CD4-positive, alpha-beta memory T cell (primary cell): ENCODE results near the gene DNAJB4. TPM values are rescaled to one million over a fixed set of nuclear protein-coding genes. Genes with fewer than 3 reads are reported as not detected.

Experiments used
- CTCF ChIA-PET: fragments of 350-600 bp; sonication (Branson Sonifier 250); formaldehyde crosslinking; loops from one replicate; lab custom pipeline; 2021; ENCODE audit warnings: inconsistent platforms; ENCODE audit not compliant: partially characterized antibody; lab: Charles Lee
- POLR2A ChIA-PET: fragments of 350-600 bp; sonication (Branson Sonifier 250); formaldehyde crosslinking; loops from one replicate; lab custom pipeline; 2021; ENCODE audit not compliant: partially characterized antibody; lab: Charles Lee
- DNase-seq, 5 donors: peaks; one replicate each; pipeline versions ENCODE4 v3.0.0 to v3.0.0-alpha.2; 2020 to 2022; ENCODE audit warnings: mixed read lengths in 1 of 5
- H3K27ac ChIP-seq: one replicate; pipeline ENCODE4 v1.7.0; 2013; ENCODE audit warnings: low read depth, low read length
- H3K27me3 ChIP-seq: 2 replicates; pipeline ENCODE4 v1.7.0; 2013; ENCODE audit warnings: mild to moderate bottlenecking, low read length, moderate library complexity; ENCODE audit not compliant: insufficient read depth
- H3K36me3 ChIP-seq: 2 replicates; pipeline ENCODE4 v1.7.0; 2013; ENCODE audit warnings: mild to moderate bottlenecking, low read length, moderate library complexity; ENCODE audit not compliant: insufficient read depth
- H3K4me1 ChIP-seq: 2 replicates; pipeline ENCODE4 v1.7.0; 2013; ENCODE audit warnings: mild to moderate bottlenecking, low read length, moderate library complexity; ENCODE audit not compliant: insufficient read depth
- H3K4me3 ChIP-seq, 2 donors: one replicate each; pipeline ENCODE4 v1.7.0; 2013; ENCODE audit warnings: low read length in 2 of 2, mild to moderate bottlenecking in 1 of 2
- H3K9me3 ChIP-seq, 2 donors: one replicate each; pipeline ENCODE4 v1.7.0; 2013; ENCODE audit warnings: low read length in 2 of 2, control low read depth in 1 of 2; ENCODE audit not compliant: control insufficient read depth in 1 of 2
- H3K27ac Mint-ChIP-seq, 7 donors: one replicate each; pipeline ENCODE4 v1.8.0; 2020 to 2021; ENCODE audit warnings: mixed read lengths in 7 of 7, mild to moderate bottlenecking in 6 of 7, inconsistent platforms in 3 of 7, moderate library complexity in 3 of 7
- H3K27me3 Mint-ChIP-seq, 2 donors: one replicate each; pipeline ENCODE4 v1.8.0; 2020 to 2021; ENCODE audit warnings: mixed read lengths in 2 of 2
- H3K36me3 Mint-ChIP-seq, 2 donors: one replicate each; pipeline ENCODE4 v1.8.0; 2020 to 2021; ENCODE audit warnings: mixed read lengths in 2 of 2, inconsistent platforms in 1 of 2, mild to moderate bottlenecking in 1 of 2
- H3K4me1 Mint-ChIP-seq, 4 donors: one replicate each; pipeline ENCODE4 v1.8.0; 2020 to 2021; ENCODE audit warnings: mixed read lengths in 4 of 4, mild to moderate bottlenecking in 1 of 4
- H3K4me3 Mint-ChIP-seq, 8 donors: one replicate each; pipeline ENCODE4 v1.8.0; 2020 to 2021; ENCODE audit warnings: mixed read lengths in 8 of 8, mild to moderate bottlenecking in 7 of 8, moderate library complexity in 6 of 8, inconsistent platforms in 3 of 8
- H3K9me3 Mint-ChIP-seq, 8 donors: one replicate each; pipeline ENCODE4 v1.8.0; 2020 to 2021; ENCODE audit warnings: mixed read lengths in 8 of 8, mild to moderate bottlenecking in 5 of 8, inconsistent platforms in 3 of 8, moderate library complexity in 1 of 8
- intact Hi-C: fragments of 100-400 bp; cut with micrococcal nuclease; formaldehyde crosslinking; loops from one replicate; pipeline ENCODE4 v1.15.1; 2023
- polyA plus RNA-seq, 2 donors: library from polyadenylated mRNA; unstranded; fragments of 300-500 nt; fragmentation: Illumina TruSeq; gene quantifications; one replicate each; pipeline ENCODE4 v1.2.3, GENCODE V29; 2021
- total RNA-seq, 2 experiments: library from RNA; stranded (reverse); gene quantifications; one replicate each; pipeline ENCODE4 v1.2.3, GENCODE V29; 2021

DNAJB4 gene
- total RNA-seq (10 to 100 TPM; 15.5 to 18.3 TPM), polyA plus RNA-seq (1 to 10 TPM; 8.7 to 9.8 TPM)

DNA sequence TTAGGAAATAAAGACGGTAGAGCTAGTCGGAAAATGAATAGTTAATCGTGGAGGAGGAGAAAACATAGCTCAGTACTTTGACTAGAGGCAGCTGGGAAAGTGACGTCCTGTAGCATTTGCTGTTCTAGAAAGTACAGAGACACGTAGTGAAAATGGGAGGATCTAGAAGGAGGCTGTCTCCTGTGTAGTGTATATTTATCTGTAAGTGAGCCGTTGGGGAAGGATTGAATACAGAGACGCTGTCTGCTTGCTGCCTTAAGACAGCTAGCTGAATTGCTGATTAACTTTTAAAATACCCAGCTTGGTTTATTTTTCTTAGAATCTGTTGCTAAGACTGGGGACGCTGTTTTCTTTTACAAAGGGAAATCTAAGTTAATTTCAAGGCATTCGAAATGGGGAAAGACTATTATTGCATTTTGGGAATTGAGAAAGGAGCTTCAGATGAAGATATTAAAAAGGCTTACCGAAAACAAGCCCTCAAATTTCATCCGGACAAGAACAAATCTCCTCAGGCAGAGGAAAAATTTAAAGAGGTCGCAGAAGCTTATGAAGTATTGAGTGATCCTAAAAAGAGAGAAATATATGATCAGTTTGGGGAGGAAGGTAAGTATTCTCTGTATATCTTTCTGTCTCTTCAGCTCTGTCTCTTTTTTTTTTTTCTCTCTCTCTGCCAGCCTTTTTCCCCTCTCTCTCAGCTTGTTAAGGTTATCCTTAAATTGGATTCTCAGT is at the start of gene DNAJB4:
Gene DNAJB4 (plus strand): TSS at position 221 of the 729 bp plus-strand sequence. CDS start 172 bp downstream, at position 393.
- Histone ChIP-seq H3K36me3 (no peaks in the 10 kb centered on the region), H3K27me3 (no peaks in the 10 kb centered on the region), H3K4me3 (peak within 1 kb of the TSS; percentile 73 to 85), H3K27ac (peak within 1 kb of the TSS; percentile 72), H3K9me3 (no peaks in the 10 kb centered on the region), H3K4me1 (peaks cover 31% of the 10 kb centered on the region)
- POLR2A ChIA-PET = interaction anchor here (0.7 to 6.0 kb wide), 16 partner anchors 9 to 615 kb away, joined by 3 to 247 read pairs (median 4); partner anchors contain the start of genes FUBP1, IFI44L, MIGA1 and USP33
- Mint-ChIP-seq H3K9me3 (peaks cover 0 to 3% (median 0%) of the 10 kb centered on the region in 8 donors), H3K27me3 (no peaks in the 10 kb centered on the region), H3K4me1 (peaks cover 16 to 48% (median 26%) of the 10 kb centered on the region in 4 donors), H3K4me3 (peak within 1 kb of the TSS; percentile 78 to 95 (median 90)), H3K27ac (peak within 1 kb of the TSS; percentile 96 to 99 (median 98)), H3K36me3 (peaks cover 0 to 8% of the 10 kb centered on the region in 2 donors)
- DNase-seq = peak; percentile 80 to 90 (median 89)
- intact Hi-C loops = loop anchor here (1.0 to 2.0 kb wide), 4 partner anchors 26 to 322 kb away; partner anchors contain the start of genes FUBP1, USP33 and ZZZ3
- CTCF ChIA-PET = interaction anchor here (0.5 to 4.7 kb wide), 10 partner anchors 10 to 292 kb away, joined by 3 to 38 read pairs (median 4); partner anchors contain the start of gene FUBP1

GRCh38 chr1:77955709-77956108 is 49.0 kb upstream of the DNAJB4 start:
- intact Hi-C loops = no loop called here
- Histone ChIP-seq H3K27ac (no peak overlapping the region), H3K9me3 (no peaks in the 10 kb centered on the region), H3K4me3 (no peak overlapping the region), H3K4me1 (peaks cover 5% of the 10 kb centered on the region), H3K27me3 (no peaks in the 10 kb centered on the region), H3K36me3 (peaks cover 72% of the 10 kb centered on the region)
- H3K27ac Mint-ChIP-seq = peak overlapping the region in 2 of 7 donors; percentile 15 to 71
- no peak overlapping the region for H3K4me3 Mint-ChIP-seq
- no peak for DNase-seq
- peaks cover 51 to 80% of the 10 kb centered on the region in 2 donors for H3K36me3 Mint-ChIP-seq
- peaks cover 9 to 24% (median 20%) of the 10 kb centered on the region in 4 donors for H3K4me1 Mint-ChIP-seq
- ChIA-PET POLR2A (interaction anchor here (1.3 to 1.4 kb wide), 2 partner anchors 22 to 23 kb away, joined by 3 to 4 read pairs; partner anchors contain the start of gene FUBP1), CTCF (interaction anchor here (1.2 kb wide), 1 partner anchor 159 kb away, joined by 4 read pairs; no protein-coding TSS in a partner anchor)
- H3K27me3 Mint-ChIP-seq = no peaks in the 10 kb centered on the region
- peaks cover 0 to 1% (median 0%) of the 10 kb centered on the region in 8 donors for H3K9me3 Mint-ChIP-seq

DNA sequence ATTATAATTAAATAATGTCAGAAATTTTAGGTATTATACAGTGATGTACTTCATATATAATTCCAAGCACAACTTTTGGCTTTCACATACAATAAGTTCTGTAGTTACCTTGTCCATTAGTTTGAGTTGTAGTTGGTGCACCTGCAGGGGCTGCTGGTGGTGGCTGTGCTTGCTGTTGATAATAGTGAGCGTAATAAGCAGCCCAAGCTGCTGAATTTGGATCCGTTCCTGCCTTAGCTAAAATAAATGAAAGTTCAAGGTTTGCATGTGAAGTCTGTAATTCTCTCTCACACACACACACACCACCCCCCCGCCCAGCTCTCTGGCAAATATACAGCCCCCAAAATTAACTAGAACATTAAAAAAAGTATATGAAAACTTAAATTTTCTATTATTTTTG is 48.3 kb upstream of the DNAJB4 start:
- Histone ChIP-seq H3K36me3 (peaks cover 74% of the 10 kb centered on the region), H3K9me3 (no peaks in the 10 kb centered on the region), H3K4me3 (no peak overlapping the region), H3K27ac (no peak overlapping the region), H3K27me3 (no peaks in the 10 kb centered on the region), H3K4me1 (no peaks in the 10 kb centered on the region)
- peaks cover 0 to 1% (median 0%) of the 10 kb centered on the region in 8 donors for H3K9me3 Mint-ChIP-seq
- no peak overlapping the region for H3K4me3 Mint-ChIP-seq
- POLR2A ChIA-PET = interaction anchor here (1.3 to 1.8 kb wide), 2 partner anchors 9 to 22 kb away, joined by 4 to 5 read pairs; partner anchors contain the start of gene FUBP1
- DNase-seq = no peak
- H3K27ac Mint-ChIP-seq = peak overlapping the region in 1 of 7 donors; percentile 64
- H3K4me1 Mint-ChIP-seq = peaks cover 7 to 22% (median 17%) of the 10 kb centered on the region in 4 donors
- intact Hi-C loops = no loop called here
- H3K36me3 Mint-ChIP-seq = peaks cover 55 to 80% of the 10 kb centered on the region in 2 donors
- CTCF ChIA-PET = interaction anchor here (1.2 to 1.4 kb wide), 2 partner anchors 19 to 158 kb away, joined by 4 read pairs; no protein-coding TSS in a partner anchor
- no peaks in the 10 kb centered on the region for H3K27me3 Mint-ChIP-seq

DNA sequence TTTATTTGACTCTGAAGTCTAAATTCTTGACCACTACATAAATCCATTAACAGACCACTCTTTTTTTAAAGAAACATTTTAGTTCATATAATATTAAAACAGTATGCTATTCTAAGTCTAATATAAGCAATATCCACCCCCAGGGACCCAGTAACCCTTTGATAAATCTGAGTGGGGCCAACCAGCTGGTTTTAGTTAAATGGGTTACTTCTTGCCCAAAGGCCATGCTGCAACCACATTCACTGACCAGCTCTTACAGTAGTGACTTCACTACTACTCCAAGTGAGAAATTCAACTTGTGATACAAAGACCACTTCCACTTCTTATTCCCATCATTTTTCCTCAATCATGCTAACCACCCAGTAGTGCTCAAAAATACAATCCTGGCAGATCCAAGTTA is 46.3 kb upstream of the DNAJB4 start:
- no peaks in the 10 kb centered on the region for H3K27me3 Mint-ChIP-seq
- no peaks in the 10 kb centered on the region for H3K4me1 ChIP-seq
- ChIA-PET POLR2A (no interaction called here), CTCF (no interaction called here)
- H3K9me3 Mint-ChIP-seq = peaks cover 0 to 1% (median 0%) of the 10 kb centered on the region in 8 donors
- H3K27ac ChIP-seq = no peak overlapping the region
- no peak overlapping the region for H3K4me3 ChIP-seq
- no peak for DNase-seq
- peak overlapping the region in 1 of 8 donors; percentile 28 for H3K4me3 Mint-ChIP-seq
- intact Hi-C loops = no loop called here
- peaks cover 89% of the 10 kb centered on the region for H3K36me3 ChIP-seq
- no peaks in the 10 kb centered on the region for H3K27me3 ChIP-seq
- H3K4me1 Mint-ChIP-seq = peaks cover 15 to 21% (median 19%) of the 10 kb centered on the region in 4 donors
- no peaks in the 10 kb centered on the region for H3K9me3 ChIP-seq
- H3K36me3 Mint-ChIP-seq = peaks cover 63 to 82% of the 10 kb centered on the region in 2 donors
- peak overlapping the region in 5 of 7 donors; percentile 1 to 55 (median 28) for H3K27ac Mint-ChIP-seq

- Histone ChIP-seq H3K4me3 (no peak overlapping the region), H3K27me3 (no peaks in the 10 kb centered on the region), H3K4me1 (no peaks in the 10 kb centered on the region), H3K27ac (no peak overlapping the region), H3K9me3 (no peaks in the 10 kb centered on the region), H3K36me3 (peaks cover 91% of the 10 kb centered on the region)
- H3K36me3 Mint-ChIP-seq = peaks cover 65 to 82% of the 10 kb centered on the region in 2 donors
- DNase-seq = no peak
- peaks cover 16 to 21% (median 19%) of the 10 kb centered on the region in 4 donors for H3K4me1 Mint-ChIP-seq
- peak overlapping the region in 5 of 7 donors; percentile 1 to 55 (median 28) for H3K27ac Mint-ChIP-seq
- ChIA-PET CTCF (interaction anchor here (1.4 kb wide), 1 partner anchor 17 kb away, joined by 3 read pairs; no protein-coding TSS in a partner anchor), POLR2A (no interaction called here)
- H3K9me3 Mint-ChIP-seq = peaks cover 0 to 1% (median 0%) of the 10 kb centered on the region in 8 donors
- intact Hi-C loops = no loop called here
- H3K27me3 Mint-ChIP-seq = no peaks in the 10 kb centered on the region
- H3K4me3 Mint-ChIP-seq = peak overlapping the region in 1 of 8 donors; percentile 28
Observed at GRCh38 chr1:77958850-77959249, 45.9 kb upstream of the DNAJB4 start.

DNA sequence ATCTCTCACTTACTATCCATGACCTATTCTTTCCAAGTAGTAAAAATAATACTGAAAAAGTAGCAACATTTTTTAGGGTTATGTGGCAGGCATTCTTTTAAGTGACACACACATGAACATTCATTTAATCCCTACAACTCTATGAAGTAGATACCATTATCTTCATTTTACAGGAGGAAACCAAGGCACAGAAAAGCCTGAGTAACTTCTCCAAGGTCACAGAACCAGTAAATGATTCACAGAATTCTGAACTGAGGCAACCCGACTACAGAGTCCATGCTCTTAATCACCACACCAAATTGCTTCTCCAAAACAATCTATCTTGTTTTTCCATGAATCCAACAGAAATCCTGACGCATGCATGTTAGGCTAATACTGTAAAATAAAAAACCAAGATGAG is 43.3 kb upstream of the DNAJB4 start:
- no peaks in the 10 kb centered on the region for H3K27me3 Mint-ChIP-seq
- peaks cover 74 to 83% of the 10 kb centered on the region in 2 donors for H3K36me3 Mint-ChIP-seq
- peaks cover 16 to 27% (median 25%) of the 10 kb centered on the region in 4 donors for H3K4me1 Mint-ChIP-seq
- no peak for DNase-seq
- peaks cover 0 to 1% (median 0%) of the 10 kb centered on the region in 8 donors for H3K9me3 Mint-ChIP-seq
- H3K4me3 Mint-ChIP-seq = no peak overlapping the region
- Histone ChIP-seq H3K9me3 (no peaks in the 10 kb centered on the region), H3K27ac (no peak overlapping the region), H3K4me3 (no peak overlapping the region), H3K36me3 (peaks cover 91% of the 10 kb centered on the region), H3K27me3 (no peaks in the 10 kb centered on the region), H3K4me1 (no peaks in the 10 kb centered on the region)
- peak overlapping the region in 2 of 7 donors; percentile 19 to 29 for H3K27ac Mint-ChIP-seq
- ChIA-PET CTCF (no interaction called here), POLR2A (no interaction called here)
- intact Hi-C loops = no loop called here
